NT2/D1 (cell line): ENCODE results near the gene VAV1.

Experiments
- DNase-seq: peaks from one replicate; pipeline ENCODE4 v3.0.0-alpha.2; 2011; ENCODE audit warnings: low read depth, low spot score
- H3K27me3 ChIP-seq: 2 replicates; pipeline ENCODE4 v1.6.0; 2011; ENCODE audit warnings: mild to moderate bottlenecking; ENCODE audit not compliant: insufficient read length, insufficient read depth
- H3K36me3 ChIP-seq: 2 replicates; pipeline ENCODE4 v1.6.1; 2011; ENCODE audit warnings: mild to moderate bottlenecking, low read length, mixed read lengths; ENCODE audit not compliant: insufficient read depth, insufficient read length
- H3K4me1 ChIP-seq: 2 replicates; pipeline ENCODE4 v1.5.1; 2011; ENCODE audit not compliant: insufficient read depth, insufficient read length
- H3K4me3 ChIP-seq: 2 replicates; pipeline ENCODE4 v1.5.1; 2011; ENCODE audit warnings: low read depth; ENCODE audit not compliant: insufficient read length
- H3K9ac ChIP-seq: 2 replicates; pipeline ENCODE4 v1.6.0; 2011; ENCODE audit warnings: low read depth; ENCODE audit not compliant: insufficient read length
- H3K9me3 ChIP-seq: 2 replicates; pipeline ENCODE4 v1.5.1; 2011; ENCODE audit warnings: mild to moderate bottlenecking, low read length; ENCODE audit not compliant: insufficient read depth
- SUZ12 ChIP-seq: IDR thresholded peaks from 2 replicates; pipeline ENCODE4 v1.6.1; 2011; ENCODE audit not compliant: insufficient read length, insufficient read depth; ENCODE audit errors: extremely low read depth
- YY1 ChIP-seq: IDR thresholded peaks from 2 replicates; pipeline ENCODE4 v1.6.1; 2011; ENCODE audit not compliant: insufficient read length, insufficient read depth
- ZNF274 ChIP-seq: IDR thresholded peaks from 2 replicates; pipeline ENCODE4 v1.6.1; 2011; ENCODE audit warnings: mild to moderate bottlenecking, low read depth, low read length

VAV1 gene

DNA sequence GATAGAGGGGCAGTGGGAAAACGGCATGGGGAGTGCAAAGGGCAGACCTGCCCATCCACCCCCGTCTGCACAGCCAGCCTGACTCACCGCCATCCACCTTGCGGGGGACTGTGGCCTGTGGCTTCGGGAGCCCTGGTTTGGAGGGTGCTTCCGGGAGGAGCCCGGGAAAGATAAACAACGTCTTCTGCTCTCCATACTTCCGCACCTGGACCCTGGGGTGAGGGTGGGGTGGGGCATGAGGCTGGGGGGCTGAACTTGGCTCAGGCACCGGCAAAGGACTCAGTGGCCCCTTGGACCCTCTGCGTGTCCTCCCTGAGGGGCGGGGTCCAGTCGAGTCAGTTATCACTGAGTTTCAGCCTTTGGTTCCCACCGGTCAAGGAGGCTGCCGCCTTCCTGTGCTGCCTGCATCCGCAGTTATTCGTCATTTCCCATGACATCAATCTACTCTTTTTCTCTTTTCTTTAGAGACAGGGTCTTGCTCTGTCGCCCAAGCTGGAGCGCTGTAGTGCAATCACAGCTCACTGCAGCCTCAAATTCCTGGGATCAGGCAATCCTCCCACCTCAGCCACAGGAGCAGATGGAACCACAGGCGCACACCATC, 38.3 kb upstream of the VAV1 start:
- Histone ChIP-seq H3K36me3 (peaks cover 38% of the 10 kb centered on the region), H3K4me1 (peaks cover 13% of the 10 kb centered on the region), H3K4me3 (no peak overlapping the region), H3K9ac (peak overlapping the region; percentile 51), H3K27me3 (no peaks in the 10 kb centered on the region), H3K9me3 (no peaks in the 10 kb centered on the region)
- no peak for DNase-seq
- TF ChIP-seq SUZ12: no peak
- TF ChIP-seq ZNF274: no peak
- no peak for TF ChIP-seq YY1

GRCh38 chr19:6735181-6735911, 37.2 kb upstream of the VAV1 start:
- peak overlapping the region; percentile 90 for H3K9ac ChIP-seq
- H3K9me3 ChIP-seq: no peaks in the 10 kb centered on the region
- peak overlapping the region; percentile 79 for H3K4me3 ChIP-seq
- no peak for DNase-seq
- TF ChIP-seq ZNF274: no peak
- no peak for TF ChIP-seq SUZ12
- no peak for TF ChIP-seq YY1
- no peaks in the 10 kb centered on the region for H3K27me3 ChIP-seq
- H3K36me3 ChIP-seq: peaks cover 29% of the 10 kb centered on the region
- peaks cover 13% of the 10 kb centered on the region for H3K4me1 ChIP-seq

DNA sequence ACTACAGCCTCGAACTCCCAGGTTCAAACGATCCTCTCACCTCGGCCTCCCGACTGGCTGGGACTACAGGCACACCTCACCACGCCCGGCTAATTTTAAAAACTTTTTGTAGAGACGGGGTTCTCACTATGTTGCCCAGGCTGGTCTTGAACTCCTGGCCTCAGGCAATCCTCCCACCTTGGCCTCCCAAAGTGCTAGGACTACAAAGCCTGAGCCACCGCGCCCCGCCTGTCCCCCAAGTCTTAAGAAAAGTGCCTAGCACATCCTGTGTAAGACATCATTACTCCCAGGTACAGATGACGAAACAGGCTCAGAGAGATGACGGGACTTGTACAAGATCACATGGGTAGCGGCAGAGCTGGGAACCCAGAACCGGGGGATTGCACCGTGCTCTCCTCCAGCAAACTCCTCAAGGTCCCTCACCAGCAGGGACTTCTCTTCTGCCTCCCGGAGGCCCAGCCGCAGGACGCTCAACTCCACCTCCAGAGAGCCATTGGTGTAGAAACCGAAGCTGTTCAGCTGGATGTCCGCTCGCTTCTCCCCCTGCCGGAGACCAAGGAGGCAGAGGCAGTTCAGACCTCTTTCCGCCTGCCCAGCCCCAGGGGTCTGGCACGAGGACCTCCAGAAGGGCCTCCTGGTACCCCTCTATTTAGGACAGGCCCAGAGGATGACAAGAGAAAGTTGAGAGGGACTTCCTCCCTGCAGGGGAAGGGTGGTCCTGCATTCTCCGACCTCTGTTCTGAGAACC, 36.2 kb upstream of the VAV1 start:
- peak overlapping the region; percentile 90 for H3K9ac ChIP-seq
- TF ChIP-seq ZNF274 (no peak), SUZ12 (no peak), YY1 (no peak)
- no peaks in the 10 kb centered on the region for H3K27me3 ChIP-seq
- no peaks in the 10 kb centered on the region for H3K9me3 ChIP-seq
- peak; percentile 72 for DNase-seq
- H3K4me1 ChIP-seq: peaks cover 13% of the 10 kb centered on the region
- peak overlapping the region; percentile 79 for H3K4me3 ChIP-seq
- peaks cover 34% of the 10 kb centered on the region for H3K36me3 ChIP-seq

DNA sequence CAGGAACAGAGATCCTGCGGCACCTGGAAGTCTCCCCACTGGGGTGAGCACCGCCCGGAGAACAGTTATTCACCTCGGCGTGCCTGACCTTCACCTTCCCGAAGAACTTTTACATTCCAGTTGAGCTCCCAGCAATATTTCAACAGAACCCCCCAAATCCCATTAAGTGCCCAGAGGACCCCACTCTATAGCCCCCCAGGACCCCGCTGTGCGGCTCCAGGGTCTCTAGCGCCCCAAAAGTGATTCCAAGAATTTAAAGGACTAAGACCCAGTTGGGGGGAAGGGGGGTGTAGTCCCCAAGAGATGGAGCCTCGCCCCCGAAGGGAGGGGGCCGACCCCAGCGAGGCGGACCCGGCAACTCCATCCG, 35.6 kb upstream of the VAV1 start:
- no peak for DNase-seq
- peaks cover 35% of the 10 kb centered on the region for H3K36me3 ChIP-seq
- no peaks in the 10 kb centered on the region for H3K9me3 ChIP-seq
- peak overlapping the region; percentile 90 for H3K9ac ChIP-seq
- peak overlapping the region; percentile 79 for H3K4me3 ChIP-seq
- TF ChIP-seq YY1 (no peak), ZNF274 (no peak), SUZ12 (no peak)
- H3K4me1 ChIP-seq: peaks cover 13% of the 10 kb centered on the region
- H3K27me3 ChIP-seq: no peaks in the 10 kb centered on the region

DNA sequence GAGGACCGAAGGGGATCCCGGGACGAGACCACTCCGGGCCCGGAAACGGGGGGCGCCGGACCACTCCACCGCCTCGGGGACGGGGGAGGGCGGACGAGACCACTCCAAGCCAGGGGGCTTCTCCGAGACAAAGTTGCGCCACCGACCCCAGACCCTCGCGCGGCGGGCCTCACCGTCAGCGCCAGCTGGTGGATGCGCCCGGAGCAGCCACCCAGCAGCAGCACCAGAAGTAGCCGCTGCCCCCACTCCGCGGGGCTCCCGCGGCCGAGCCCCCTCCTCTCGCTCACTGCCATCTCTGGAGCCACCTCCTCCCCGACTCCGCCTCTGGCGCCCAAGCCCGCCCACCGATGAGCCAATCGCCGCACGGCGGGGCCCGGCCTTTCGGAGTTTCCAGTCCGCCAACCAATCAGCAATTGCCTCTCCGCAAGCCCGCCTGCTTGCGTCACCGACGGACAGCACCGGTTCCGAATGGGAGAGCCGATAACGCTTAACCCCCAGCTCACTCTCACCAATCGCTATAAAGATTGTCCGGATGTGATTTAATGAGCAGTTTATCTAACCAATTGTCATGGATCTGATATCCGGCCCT, 35.1 kb upstream of the VAV1 start, which contains the start of gene GPR108:
Gene GPR108, minus strand, starts transcription at position 297 of the 589 bp plus-strand sequence. Its CDS starts 4 bp downstream, at position 293.
- TF ChIP-seq ZNF274: no peak
- TF ChIP-seq YY1: no peak
- no peak for TF ChIP-seq SUZ12
- Histone ChIP-seq H3K27me3 (no peaks in the 10 kb centered on the region), H3K4me3 (peak within 1 kb of the TSS; percentile 79), H3K9me3 (no peaks in the 10 kb centered on the region), H3K36me3 (peaks cover 35% of the 10 kb centered on the region), H3K4me1 (peaks cover 13% of the 10 kb centered on the region), H3K9ac (peak within 1 kb of the TSS; percentile 90)
- DNase-seq: peak; percentile 99

DNA sequence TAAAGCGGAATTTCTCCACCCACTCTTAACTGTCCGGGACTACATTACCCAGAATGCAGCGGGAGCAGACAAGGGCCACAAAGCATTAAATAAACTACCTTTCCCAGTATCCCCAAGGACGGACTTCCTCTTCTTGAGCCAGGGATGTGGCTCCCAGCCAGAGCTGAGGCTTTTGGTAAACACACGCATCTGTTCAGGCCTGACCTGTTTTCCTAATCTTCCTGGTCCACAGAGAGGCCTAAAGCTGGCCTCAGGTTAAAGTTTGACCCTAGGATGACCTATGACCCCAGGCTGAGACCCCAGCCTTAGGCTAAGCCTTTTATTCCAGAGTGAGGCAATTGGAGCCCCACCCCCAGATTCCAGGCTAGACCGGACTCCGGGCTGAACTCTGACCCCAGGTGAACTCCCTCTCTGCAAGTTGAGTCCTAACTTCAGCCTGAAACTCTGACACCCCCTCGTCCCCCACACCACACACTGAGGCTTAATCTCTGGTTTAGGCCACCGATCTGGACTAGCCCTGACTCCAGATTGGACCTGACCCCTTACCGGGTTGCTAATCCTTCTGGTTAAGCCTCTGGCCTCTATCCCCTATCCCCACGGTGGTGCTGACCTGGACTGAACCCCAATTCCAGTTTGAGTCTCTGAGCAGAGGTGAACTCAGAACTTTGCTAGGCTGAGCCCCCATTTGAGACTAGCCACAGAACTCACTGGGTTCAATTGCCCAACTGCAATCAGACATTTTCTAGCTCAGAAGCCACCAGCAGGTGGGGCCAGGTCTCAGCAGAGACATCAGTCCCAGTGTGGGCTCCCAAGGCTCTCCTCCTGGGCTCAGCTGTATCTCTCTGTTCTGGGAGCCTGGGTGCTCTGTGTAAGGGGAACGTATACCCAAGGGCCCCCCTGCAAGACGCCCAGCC, 34.4 kb upstream of the VAV1 start:
- Histone ChIP-seq H3K36me3 (peaks cover 34% of the 10 kb centered on the region), H3K9ac (peak overlapping the region; percentile 87)

More for the DNA sequence above, 34.4 kb upstream of the VAV1 start:
- no peak for DNase-seq
- H3K4me3 ChIP-seq: peak overlapping the region; percentile 58
- H3K4me1 ChIP-seq: peaks cover 16% of the 10 kb centered on the region
- H3K9me3 ChIP-seq: no peaks in the 10 kb centered on the region
- H3K27me3 ChIP-seq: no peaks in the 10 kb centered on the region
- TF ChIP-seq SUZ12 (no peak), YY1 (no peak), ZNF274 (no peak)
